DMS153 treated with DMSO at 0.1 percent for 48 hours (cell line): ENCODE results near the gene TCEANC.

ENCODE experiments used
- DNase-seq: peaks from one replicate; lab custom pipeline; 2025; ENCODE audit not compliant: unreplicated experiment; lab: John Stamatoyannopoulos, UW

The TCEANC gene

GRCh38 chrX:13690836-13691235 lies 37.9 kb downstream of the TCEANC start:
- DNase-seq, result no peak

GRCh38 chrX:13691841-13692371 lies 39.0 kb downstream of the TCEANC start:
- no peak for DNase-seq

- DNase-seq, result no peak
Measured at GRCh38 chrX:13692771-13693231, 39.9 kb downstream of the TCEANC start.

GRCh38 chrX:13693341-13693961 lies 40.5 kb downstream of the TCEANC start:
- no peak for DNase-seq

GRCh38 chrX:13694359-13694758 lies 41.4 kb downstream of the TCEANC start:
- no peak for DNase-seq

- DNase-seq, result no peak
Measured at GRCh38 chrX:13694983-13695382, 42.0 kb downstream of the TCEANC start.

GRCh38 chrX:13695601-13696115 lies 42.7 kb downstream of the TCEANC start:
- DNase-seq, result no peak

- DNase-seq, result no peak
Measured at GRCh38 chrX:13697455-13697854, 44.5 kb downstream of the TCEANC start.

- DNase-seq, result no peak
Measured at GRCh38 chrX:13697976-13698375, 45.0 kb downstream of the TCEANC start.

- DNase-seq, result no peak
Measured at GRCh38 chrX:13698432-13698831, 45.5 kb downstream of the TCEANC start.

GRCh38 chrX:13699183-13699826 lies 46.4 kb downstream of the TCEANC start:
- no peak for DNase-seq

- no peak for DNase-seq
Measured at GRCh38 chrX:13700380-13700779, 47.4 kb downstream of the TCEANC start.

- no peak for DNase-seq
Measured at GRCh38 chrX:13702111-13702789, 49.3 kb downstream of the TCEANC start.

GRCh38 chrX:13703135-13703534 lies 50.2 kb downstream of the TCEANC start:
- no peak for DNase-seq

GRCh38 chrX:13703589-13703988 lies 50.6 kb downstream of the TCEANC start:
- DNase-seq, result no peak

GRCh38 chrX:13711141-13711540 lies 58.2 kb downstream of the TCEANC start:
- DNase-seq, result no peak
